Uterus (tissue), 4 donors: ENCODE data around the gene YBX3. TPM values are rescaled to one million over a fixed set of nuclear protein-coding genes. Genes with fewer than 3 reads are reported as not detected.
"Not testable (repeated sequence)": the region's sequence is repeated elsewhere in the genome, so short reads cannot be mapped to it uniquely, and the experiment has no call there.

ENCODE experiments used
- DNase-seq, 2 donors: peaks; one replicate each; pipeline ENCODE4 v3.0.0-alpha.2; 2019 to 2020
- H3K27ac ChIP-seq, 2 donors: fragments of 200-600 bp; sonication (generic); 1 replicate in 1 of 2; 2 replicates in 1 of 2; pipeline ENCODE4 v1.5.1; 2016 to 2018
- H3K27me3 ChIP-seq, 2 donors: fragments of 200-600 bp; sonication (generic); one replicate each; pipeline ENCODE4 v1.5.1; 2018 to 2019; ENCODE audit warnings: control low read depth in 1 of 2
- H3K36me3 ChIP-seq, 2 donors: fragments of 200-600 bp; sonication (generic); one replicate each; pipeline ENCODE4 v1.5.1; 2019; ENCODE audit warnings: control low read depth in 1 of 2
- H3K4me1 ChIP-seq, 2 donors: fragments of 200-600 bp; sonication (generic); one replicate each; pipeline ENCODE4 v1.5.1; 2018 to 2019; ENCODE audit warnings: control low read depth in 1 of 2
- H3K4me3 ChIP-seq, 2 donors: fragments of 200-600 bp; sonication (generic); 1 replicate in 1 of 2; 2 replicates in 1 of 2; pipeline ENCODE4 v1.5.1; 2018 to 2019; ENCODE audit warnings: mild to moderate bottlenecking in 1 of 2
- H3K9me3 ChIP-seq, 2 donors: fragments of 200-600 bp; sonication (generic); one replicate each; pipeline ENCODE4 v1.5.1; 2019; ENCODE audit warnings: control low read depth in 1 of 2
- POLR2A ChIP-seq, 2 donors: fragments of 450-650 bp; IDR thresholded peaks; one replicate each; pipeline ENCODE4 v1.6.1; 2016; ENCODE audit warnings: antibody characterized with exemption in 2 of 2, mild to moderate bottlenecking in 1 of 2, moderate library complexity in 1 of 2
- intact Hi-C: fragments of 100-400 bp; cut with DNase I; formaldehyde crosslinking; loops from one replicate; pipeline ENCODE4 v1.15.1; 2023; ENCODE audit warnings: low total_unique reads
- total RNA-seq, 4 donors: library from RNA; depleted of rRNA in 3 of 4; stranded (reverse); fragments of >200 nt in 3 of 4; gene quantifications; one replicate each; pipeline versions ENCODE4 v1.1.0 to v1.2.4, GENCODE V29; 2014 to 2023
- TF ChIP-seq, protein P1 (sequence below), 4 experiments: fragments of 200-600 bp in 2 of 4; fragments of 450-650 bp in 2 of 4; sonication (generic) in 2 of 4; IDR thresholded peaks; one replicate each; pipeline ENCODE4 v1.5.1; 2016 to 2019; ENCODE audit warnings: antibody characterized with exemption in 4 of 4, mild to moderate bottlenecking in 2 of 4, moderate library complexity in 1 of 4
- donor health status: DM: yes; HTN: yes; CAD: no.

The YBX3 gene
- total RNA-seq, 4 donors from 2014 or later: 49.4 to 372 (median 216) TPM

DNA sequence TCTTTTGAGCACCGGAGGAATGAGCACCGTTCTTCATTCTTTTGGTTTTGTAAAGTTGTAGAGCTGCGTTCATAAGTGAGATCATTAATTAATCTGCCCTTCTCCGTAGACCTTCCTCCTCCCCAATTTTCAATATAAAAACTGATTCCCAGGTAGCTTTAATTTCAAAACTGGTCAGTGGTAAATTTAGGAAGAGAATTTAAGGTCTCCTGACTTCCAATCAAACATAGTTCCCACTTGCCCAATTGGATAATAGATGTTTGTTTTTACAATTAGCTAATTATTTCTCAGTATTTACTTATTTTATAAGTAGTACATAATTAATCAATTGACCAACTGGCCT lies 27.2 kb upstream of the YBX3 start:
- intact Hi-C loops: no loop called here
- H3K4me3 ChIP-seq: no peak overlapping the region

DNA sequence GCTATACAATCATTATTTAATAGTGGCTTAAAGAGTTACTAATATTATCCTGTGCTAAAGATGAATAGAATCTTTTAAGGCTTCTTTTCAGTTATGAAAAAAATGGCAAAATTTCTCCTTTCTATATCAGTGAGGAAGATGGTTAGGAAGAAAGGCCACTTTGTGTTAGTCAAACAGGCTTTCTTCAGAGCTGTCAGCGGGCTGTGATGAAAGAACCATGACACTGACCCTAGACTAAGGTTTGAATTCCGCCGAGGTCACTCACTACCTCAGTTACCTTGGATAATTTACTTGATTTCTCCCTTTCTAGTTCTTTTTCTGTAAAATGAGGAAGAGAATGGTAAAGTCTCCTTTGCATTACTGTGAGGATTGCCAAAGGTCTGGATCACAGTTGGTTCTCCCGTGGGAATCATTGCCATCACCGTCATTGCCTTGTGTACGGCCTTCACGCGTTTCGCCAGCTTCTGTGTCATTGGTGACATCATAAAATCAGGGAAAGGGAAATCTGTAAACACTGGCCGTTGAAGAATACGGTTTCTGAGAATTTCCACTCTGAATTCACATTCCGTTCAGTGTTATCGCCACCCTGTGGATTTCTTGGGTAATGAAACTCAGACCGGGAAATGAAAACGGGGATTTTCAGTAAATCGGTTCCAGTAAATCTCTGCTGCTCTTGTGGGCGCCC lies 26.7 kb upstream of the YBX3 start:
- no peaks in the 10 kb centered on the region for H3K36me3 ChIP-seq
- H3K27ac ChIP-seq: peak overlapping the region; percentile 59 to 69
- peak in 1 of 2 donors; percentile 10 for TF ChIP-seq POLR2A (IDR thresholded peaks at IDR 0.05)
- TF ChIP-seq, protein P1, sequence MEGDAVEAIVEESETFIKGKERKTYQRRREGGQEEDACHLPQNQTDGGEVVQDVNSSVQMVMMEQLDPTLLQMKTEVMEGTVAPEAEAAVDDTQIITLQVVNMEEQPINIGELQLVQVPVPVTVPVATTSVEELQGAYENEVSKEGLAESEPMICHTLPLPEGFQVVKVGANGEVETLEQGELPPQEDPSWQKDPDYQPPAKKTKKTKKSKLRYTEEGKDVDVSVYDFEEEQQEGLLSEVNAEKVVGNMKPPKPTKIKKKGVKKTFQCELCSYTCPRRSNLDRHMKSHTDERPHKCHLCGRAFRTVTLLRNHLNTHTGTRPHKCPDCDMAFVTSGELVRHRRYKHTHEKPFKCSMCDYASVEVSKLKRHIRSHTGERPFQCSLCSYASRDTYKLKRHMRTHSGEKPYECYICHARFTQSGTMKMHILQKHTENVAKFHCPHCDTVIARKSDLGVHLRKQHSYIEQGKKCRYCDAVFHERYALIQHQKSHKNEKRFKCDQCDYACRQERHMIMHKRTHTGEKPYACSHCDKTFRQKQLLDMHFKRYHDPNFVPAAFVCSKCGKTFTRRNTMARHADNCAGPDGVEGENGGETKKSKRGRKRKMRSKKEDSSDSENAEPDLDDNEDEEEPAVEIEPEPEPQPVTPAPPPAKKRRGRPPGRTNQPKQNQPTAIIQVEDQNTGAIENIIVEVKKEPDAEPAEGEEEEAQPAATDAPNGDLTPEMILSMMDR (IDR thresholded peaks at IDR 0.05): peak; percentile 91 to 94 (median 92)
- no peaks in the 10 kb centered on the region for H3K27me3 ChIP-seq
- no peaks in the 10 kb centered on the region for H3K4me1 ChIP-seq
- DNase-seq: peak; percentile 75 to 84
- peak overlapping the region; percentile 1 to 12 for H3K4me3 ChIP-seq
- H3K9me3 ChIP-seq: no peaks in the 10 kb centered on the region
- intact Hi-C loops: no loop called here

More for the DNA sequence above, 27.2 kb upstream of the YBX3 start:
- DNase-seq: no peak
- Histone ChIP-seq H3K27ac (peak overlapping the region in 1 of 2 donors; percentile 59), H3K27me3 (no peaks in the 10 kb centered on the region), H3K9me3 (no peaks in the 10 kb centered on the region), H3K36me3 (no peaks in the 10 kb centered on the region), H3K4me1 (no peaks in the 10 kb centered on the region)
- TF ChIP-seq POLR2A (IDR thresholded peaks at IDR 0.05): no peak
- TF ChIP-seq, protein P1 (IDR thresholded peaks at IDR 0.05): no peak

DNA sequence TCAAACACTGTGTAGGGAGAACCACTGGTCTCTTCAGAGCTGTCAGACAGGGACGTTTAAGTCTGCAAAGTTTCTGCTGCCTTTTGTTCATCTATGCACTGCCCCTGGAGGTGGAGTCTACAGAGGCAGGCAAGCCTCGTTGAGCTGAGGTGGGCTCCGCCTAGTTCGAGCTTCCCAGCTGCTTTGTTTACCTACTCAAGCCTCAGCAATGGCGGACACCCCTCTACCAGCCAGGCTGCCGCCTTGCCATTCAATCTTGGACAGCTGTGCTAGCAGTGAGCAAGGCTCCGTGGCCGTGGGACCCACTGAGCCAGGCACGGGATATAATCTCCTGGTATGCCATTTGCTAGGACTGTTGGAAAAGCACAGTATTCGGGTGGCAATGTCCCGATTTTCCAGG lies 24.6 kb upstream of the YBX3 start:
- no peak for TF ChIP-seq POLR2A (IDR thresholded peaks at IDR 0.05)
- TF ChIP-seq, protein P1 (IDR thresholded peaks at IDR 0.05): no peak
- Histone ChIP-seq H3K4me3 (no peak overlapping the region), H3K9me3 (no peaks in the 10 kb centered on the region), H3K36me3 (no peaks in the 10 kb centered on the region), H3K4me1 (no peaks in the 10 kb centered on the region), H3K27me3 (no peaks in the 10 kb centered on the region), H3K27ac (no peak overlapping the region)
- no peak for DNase-seq
- intact Hi-C loops: no loop called here

DNA sequence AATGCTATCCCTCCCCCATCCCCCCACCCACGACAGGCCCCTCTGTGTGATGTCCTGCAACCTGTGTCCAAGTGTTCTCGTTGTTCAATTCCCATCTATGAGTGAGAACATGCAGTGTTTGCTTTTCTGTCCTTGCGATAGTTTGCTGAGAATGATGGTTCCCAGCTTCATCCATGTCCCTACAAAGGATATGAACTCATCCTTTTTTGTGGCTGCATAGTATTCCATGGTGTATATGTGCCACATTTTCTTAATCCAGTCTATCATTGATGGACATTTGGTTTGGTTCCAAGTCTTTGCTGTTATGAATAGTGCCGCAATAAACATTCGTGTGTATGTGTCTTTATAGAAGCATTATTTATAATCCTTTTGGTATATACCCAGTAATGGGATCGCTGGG lies 20.3 kb upstream of the YBX3 start:
- intact Hi-C loops: not testable (repeated sequence)

DNA sequence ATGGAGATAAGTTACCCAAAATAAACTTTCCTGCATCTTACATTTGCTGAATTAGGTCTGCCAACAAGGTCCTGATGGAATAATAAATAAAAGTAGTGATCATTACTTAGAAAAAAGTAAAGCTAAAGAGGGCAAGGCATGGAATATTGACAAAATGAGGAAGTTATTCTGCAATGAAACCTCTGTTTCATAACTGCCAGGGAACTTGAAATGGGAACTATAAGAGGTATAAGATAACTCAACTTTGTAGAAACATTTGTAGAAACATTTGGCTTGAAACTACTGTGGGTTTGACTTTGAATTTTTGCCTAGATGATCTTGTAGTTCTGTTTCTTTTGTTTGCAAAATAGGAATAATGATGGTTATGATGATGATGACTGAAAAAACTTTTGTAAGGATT lies 18.7 kb upstream of the YBX3 start:
- no peak for DNase-seq
- Histone ChIP-seq H3K4me3 (no peak overlapping the region), H3K27me3 (no peaks in the 10 kb centered on the region), H3K27ac (no peak overlapping the region), H3K9me3 (no peaks in the 10 kb centered on the region), H3K4me1 (no peaks in the 10 kb centered on the region), H3K36me3 (no peaks in the 10 kb centered on the region)
- TF ChIP-seq POLR2A (IDR thresholded peaks at IDR 0.05): no peak
- TF ChIP-seq, protein P1 (IDR thresholded peaks at IDR 0.05): no peak
- intact Hi-C loops: no loop called here

More for the DNA sequence above, 20.3 kb upstream of the YBX3 start:
- H3K9me3 ChIP-seq, H3K27ac ChIP-seq, H3K4me1 ChIP-seq, DNase-seq, H3K4me3 ChIP-seq, H3K27me3 ChIP-seq, H3K36me3 ChIP-seq: not testable (repeated sequence)

DNA sequence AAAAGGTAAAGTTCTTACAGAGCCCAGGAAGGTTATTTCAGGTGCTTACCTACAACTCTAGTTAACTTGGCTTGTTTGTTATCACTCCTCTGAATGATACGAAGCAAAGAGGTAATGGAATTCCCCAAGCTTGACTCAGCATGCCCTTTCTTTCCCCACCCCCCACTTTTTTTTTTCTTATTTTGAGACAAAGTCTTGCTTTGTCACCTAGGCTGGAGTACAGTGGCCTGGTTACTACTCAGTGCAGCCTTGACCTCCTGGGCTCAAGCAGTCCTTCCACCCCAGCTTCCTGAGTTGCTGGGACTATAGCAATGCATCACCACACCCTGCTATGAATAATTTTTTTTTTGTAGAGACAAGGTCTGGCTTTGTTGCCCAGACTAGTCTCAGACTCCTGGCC lies 17.1 kb upstream of the YBX3 start:
- H3K9me3 ChIP-seq: no peaks in the 10 kb centered on the region
- no peaks in the 10 kb centered on the region for H3K36me3 ChIP-seq
- H3K27me3 ChIP-seq: no peaks in the 10 kb centered on the region
- DNase-seq: no peak
- no peak overlapping the region for H3K4me3 ChIP-seq
- H3K27ac ChIP-seq: no peak overlapping the region
- intact Hi-C loops: no loop called here
- TF ChIP-seq, protein P1 (IDR thresholded peaks at IDR 0.05): no peak
- no peak for TF ChIP-seq POLR2A (IDR thresholded peaks at IDR 0.05)
- H3K4me1 ChIP-seq: no peaks in the 10 kb centered on the region
